Suppressor macrophage (primary cell): ENCODE measurements around the gene LRRC1.

Experiments used
- DNase-seq, 4 experiments: peaks; one replicate each; pipeline ENCODE4 v3.0.0-alpha.2; 2020 to 2022

LRRC1 gene

GRCh38 chr6:53818858-53819609 lies 24.2 kb downstream of the LRRC1 start:
- no peak for DNase-seq

GRCh38 chr6:53822401-53823125 lies 27.8 kb downstream of the LRRC1 start:
- no peak for DNase-seq

- DNase-seq: no peak
Measured at GRCh38 chr6:53824714-53825113, 29.9 kb downstream of the LRRC1 start.

DNA sequence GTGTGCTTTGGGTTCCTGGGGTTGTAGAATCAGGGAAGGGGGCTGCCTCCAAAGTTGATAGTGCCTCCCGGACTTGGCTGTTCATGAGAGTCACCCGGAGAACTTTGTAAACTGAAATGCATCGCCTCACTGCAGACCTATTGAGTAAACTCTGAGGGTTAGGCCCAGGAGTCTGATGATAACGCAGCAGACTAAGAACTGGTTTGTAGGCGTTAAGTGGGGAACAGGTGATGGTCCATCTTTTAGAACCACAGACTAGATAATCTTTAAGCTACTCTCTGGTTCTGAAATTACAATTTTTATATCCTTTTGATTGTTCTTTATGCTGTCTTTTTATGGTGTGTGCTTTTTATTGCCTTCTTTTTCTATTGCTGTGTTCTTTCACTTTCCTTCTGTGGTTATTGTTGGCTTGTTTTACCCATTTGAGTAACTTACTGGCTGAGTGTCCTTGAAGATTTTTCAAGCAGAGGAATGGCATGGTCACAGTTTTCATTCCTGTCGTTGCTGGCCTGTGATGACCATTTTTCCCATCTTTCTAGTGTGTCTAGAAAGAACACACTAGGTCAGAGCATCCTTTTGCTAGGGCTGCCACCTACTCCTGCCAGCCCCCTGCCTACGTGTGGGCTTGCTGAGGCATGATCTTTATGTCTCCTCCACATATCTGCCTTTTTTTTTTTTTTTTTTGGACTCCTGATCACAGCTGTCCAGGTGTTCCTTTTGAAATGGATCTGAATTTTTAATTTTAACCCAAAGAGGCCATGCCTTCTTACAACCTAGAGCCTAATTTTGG lies 30.9 kb downstream of the LRRC1 start:
- DNase-seq: no peak

DNA sequence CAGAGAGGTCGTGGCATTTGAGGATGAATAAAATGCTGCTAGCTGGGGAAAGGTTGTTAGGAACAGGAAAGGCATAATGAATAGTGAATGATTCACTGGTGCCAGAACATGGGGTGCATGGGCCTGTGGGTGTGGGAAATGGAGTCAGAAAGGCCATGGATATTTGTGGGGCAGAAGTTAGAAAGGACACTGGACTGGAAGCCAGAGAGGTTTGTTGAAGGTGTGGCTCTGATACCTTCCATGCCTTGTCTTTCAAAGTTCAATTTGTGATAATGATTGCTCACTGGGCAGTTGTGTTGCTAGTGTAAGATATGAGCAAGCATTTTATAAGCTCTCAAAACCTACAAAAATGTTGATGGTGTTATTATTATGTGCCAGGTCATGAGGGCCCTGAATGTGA lies 32.7 kb downstream of the LRRC1 start:
- no peak for DNase-seq

DNA sequence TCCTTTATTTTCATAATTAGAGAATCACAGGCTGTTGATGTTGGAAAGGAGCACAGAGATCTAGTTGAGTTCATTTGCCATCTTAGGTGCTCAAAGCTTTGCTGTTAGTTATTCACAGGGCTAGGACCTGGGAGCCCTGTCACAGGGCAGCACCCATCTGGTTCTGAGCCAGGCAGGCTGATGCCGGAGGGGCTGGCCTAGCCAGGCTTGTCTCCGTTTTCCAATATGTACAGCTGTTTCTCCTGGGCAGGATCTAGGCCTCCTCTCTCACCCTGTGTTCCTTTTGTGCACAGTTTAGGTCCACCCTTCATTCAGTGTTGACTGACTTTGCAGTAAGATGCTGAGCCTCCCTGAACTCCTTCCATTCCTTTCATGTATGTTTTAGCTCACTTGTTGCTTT lies 33.4 kb downstream of the LRRC1 start:
- DNase-seq: no peak

DNA sequence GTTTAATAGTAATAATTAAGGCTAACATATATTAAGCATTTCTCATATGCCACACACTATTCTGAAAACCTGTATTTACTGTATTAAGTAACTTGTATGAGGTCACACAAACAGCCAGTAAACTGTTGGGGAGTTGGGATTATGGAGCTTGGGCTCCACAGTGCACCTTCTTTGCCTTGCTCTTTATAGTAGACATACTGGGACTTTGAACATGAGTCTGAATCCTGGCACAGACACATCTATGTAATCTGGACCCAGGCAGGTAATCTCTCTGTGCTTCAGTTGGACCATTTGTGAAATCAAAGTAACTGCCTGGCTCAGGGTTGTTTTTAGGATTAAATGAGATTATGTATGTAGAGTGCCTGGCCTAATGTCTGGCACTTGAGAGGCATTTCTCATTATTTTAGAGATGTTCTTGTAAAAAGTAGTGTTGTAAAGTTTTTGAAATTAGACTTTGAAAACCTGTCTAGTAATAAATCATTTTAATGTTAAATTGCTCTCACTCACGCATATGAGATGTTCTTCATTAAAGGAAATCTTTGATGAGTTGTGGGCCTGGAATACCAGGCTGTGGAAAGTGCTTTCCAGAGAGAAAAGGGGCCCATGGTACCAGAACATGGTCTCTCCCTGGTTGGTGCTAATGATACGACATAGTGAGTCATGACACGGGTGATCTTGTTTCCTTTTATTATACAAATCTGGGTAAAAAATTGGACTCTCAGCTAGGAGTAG lies 34.3 kb downstream of the LRRC1 start:
- DNase-seq: no peak

GRCh38 chr6:53829698-53830221 lies 35.0 kb downstream of the LRRC1 start:
- DNase-seq: no peak

- DNase-seq: no peak
Measured at GRCh38 chr6:53830366-53830765, 35.6 kb downstream of the LRRC1 start.

DNA sequence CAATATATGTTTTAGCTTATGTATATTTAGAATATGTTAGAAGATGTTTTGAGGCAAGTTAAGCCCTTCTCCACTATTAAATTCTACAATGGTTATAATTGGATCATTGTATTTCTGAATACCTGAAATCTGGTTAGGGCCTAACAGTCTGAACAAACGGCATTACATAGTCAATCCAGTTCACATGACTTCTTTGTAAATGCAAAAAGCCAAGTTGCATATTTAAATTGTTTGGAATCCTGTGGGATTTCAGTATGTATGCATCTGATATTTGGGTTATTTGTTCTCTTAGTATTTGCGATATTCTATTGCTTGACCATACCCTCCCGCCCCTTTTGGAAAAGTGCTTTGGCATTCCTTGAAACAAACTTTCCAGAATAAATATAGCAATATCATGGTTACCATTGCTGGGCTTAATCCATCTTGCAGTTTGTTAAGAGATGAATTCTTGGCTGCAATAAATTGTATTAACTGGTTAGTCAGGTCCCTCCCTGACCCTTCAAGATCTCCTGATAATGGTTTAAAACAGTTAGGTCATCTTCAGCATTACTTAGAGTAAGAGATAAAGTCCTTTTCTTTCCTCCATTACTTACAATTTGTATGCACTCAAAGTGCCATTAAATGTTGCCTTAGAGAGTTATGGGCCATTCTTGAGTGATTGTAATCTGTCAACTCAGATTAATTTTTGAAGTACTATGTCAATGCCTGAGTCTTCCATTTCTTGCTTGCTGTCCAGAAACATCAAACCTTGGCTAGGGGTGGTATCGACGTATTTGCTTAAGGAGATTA lies 36.5 kb downstream of the LRRC1 start:
- DNase-seq: no peak

- DNase-seq: no peak
Measured at GRCh38 chr6:53831936-53832660, 37.3 kb downstream of the LRRC1 start.

GRCh38 chr6:53833155-53833554 lies 38.4 kb downstream of the LRRC1 start:
- no peak for DNase-seq

DNA sequence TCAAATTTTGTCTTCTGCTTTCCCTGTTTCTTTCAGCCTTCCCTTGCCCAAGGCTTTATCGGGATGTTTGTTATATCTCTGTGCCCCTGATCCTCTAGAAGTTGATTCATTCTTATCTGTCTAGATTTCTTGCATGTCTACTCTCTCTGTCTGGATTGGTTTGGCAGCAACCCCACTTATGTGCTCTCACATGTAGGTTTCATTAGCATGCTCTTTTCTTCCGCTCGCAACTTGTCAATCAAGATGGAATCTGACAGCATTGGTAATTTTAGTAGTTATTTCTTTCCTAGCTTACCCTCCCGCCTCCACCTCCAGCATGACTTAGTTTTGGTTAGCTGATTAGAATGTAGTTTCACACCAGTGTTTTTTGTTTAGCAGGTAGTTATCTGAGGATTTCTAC lies 39.3 kb downstream of the LRRC1 start:
- DNase-seq: no peak

DNA sequence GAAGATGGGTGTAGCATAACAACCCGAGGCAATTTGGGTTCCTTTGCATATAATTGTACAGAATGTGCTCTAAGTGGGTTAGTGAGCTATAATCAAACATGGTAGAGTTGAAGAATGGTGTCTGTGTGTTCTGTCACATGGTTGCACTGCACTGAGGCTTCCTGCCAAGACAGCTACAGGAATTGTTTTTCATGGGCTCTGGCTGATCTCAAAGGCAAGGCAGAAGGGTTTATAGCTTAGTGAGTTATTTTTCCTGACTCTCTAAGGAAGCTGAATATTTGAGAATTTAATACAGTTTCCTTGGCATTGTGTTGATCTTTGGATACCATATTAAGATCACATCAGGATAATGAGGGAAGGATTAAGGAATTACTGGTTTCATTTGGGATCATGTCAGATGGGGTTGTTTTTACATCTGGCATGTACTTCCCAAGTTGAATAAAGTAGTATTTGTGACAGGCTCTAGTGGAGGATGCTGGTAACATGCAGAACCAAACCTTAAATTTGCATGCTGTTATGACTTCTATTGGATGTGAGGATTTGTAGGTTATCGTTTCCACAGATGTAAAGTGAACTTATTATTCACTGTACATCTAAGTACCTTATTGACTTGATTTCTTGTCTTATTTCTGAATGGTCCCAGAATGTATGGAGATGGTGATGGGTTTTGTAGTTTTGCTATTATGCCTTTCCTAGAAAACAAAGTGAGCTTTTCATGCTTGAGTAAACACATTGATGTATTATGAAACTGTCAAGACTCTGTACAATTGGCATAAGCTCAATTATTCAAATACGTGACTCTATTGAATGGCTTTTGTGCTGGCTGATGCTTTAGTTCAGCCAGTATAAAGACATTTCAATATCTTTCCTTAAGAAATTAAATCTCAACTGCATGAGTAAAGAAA lies 43.3 kb downstream of the LRRC1 start:
- no peak for DNase-seq

DNA sequence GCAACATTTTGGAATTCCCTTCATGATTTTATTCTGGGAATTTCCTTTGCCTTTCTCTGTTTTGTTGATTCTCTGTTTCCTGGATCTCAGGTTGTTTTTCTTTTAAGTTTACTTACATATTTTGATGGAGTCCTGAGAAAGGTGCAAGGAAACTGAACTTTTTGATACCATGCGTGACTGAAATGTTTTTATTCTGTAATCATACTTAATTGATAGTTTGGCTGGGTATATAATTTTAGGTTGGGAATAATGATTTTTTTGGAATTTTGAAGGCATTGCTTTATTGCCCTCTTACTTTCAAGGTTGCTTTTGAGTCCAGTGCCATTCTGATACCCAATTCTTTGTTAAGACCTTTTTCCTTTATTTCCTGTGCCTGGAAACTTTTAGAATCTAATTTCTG lies 45.2 kb downstream of the LRRC1 start:
- no peak for DNase-seq

GRCh38 chr6:53845280-53846195 lies 50.7 kb downstream of the LRRC1 start:
- no peak for DNase-seq

GRCh38 chr6:53846250-53846649 lies 51.4 kb downstream of the LRRC1 start:
- DNase-seq: no peak

DNA sequence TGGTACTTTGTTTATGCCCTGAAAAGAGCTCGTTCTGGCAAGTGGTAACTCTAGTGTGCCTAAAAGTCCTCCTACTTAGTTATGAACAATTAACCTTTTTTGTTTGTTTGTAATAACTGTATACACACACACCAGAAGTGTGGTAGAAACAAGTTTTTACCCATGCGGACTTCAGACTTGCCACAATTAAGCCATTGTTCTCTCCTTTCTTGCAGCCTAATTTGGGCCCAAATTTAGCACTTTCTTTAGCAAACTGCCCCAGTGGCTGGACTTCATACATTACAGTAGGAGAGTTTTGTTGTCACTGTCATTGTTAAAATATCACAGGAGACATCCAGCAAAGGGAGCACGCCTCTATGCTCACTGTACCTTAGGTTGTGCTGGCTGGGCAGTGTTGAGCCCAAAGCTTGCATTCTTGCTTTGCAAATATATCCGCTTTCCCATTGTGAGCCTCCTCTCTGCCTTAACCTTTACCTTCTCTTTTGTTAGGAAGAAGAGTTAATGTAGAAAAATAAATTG lies 53.0 kb downstream of the LRRC1 start:
- DNase-seq: no peak

DNA sequence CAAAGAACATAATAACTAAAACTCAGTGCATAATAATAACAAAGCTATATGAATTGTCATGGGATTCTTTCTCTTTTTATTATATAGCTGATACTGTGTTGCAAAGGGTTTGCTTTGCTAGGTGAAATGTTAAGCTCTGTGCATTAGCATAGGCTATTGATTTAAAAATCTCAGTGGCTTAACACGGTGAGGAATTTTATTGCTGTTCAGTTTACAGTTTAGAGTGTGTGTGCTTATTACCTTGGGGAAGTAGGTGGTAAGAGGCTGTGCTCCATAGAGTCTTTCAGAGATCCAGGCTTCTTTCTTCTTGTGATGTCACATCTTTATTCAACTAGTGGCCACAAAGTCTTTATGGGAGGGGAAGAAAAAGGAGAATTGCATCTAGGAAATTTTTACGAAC lies 55.7 kb downstream of the LRRC1 start:
- DNase-seq: no peak
